T-helper 1 cell treated with Interleukin-12 subunit alpha and Interleukin-12 subunit beta and Interleukin-4 antibody, amounts not matched to agents 30 ng/mL and 1 ng/mL, for 36 hours (primary cell): ENCODE measurements around the gene TSTD1. TPM values are rescaled to one million over a fixed set of nuclear protein-coding genes. Genes with fewer than 3 reads are reported as not detected.
"Not testable (repeated sequence)": the region's sequence is repeated elsewhere in the genome, so short reads cannot be mapped to it uniquely, and the experiment has no call there.

ENCODE experiments used
- intact Hi-C: fragments of 100-400 bp; cut with micrococcal nuclease; formaldehyde crosslinking; loops from one replicate; pipeline ENCODE4 v1.15.1; 2024
- total RNA-seq: library from RNA; stranded (reverse); gene quantifications from 2 replicates; pipeline ENCODE4 v1.2.3, GENCODE V29; 2022

The TSTD1 gene
- total RNA-seq, 1 donor from 2014 or later: 40.8 TPM

- intact Hi-C loops: no loop called here
These were observed 782 bp upstream of the TSTD1 start for GRCh38 chr1:161039546-161039945.

GRCh38 chr1:161039154-161039545, 386 bp upstream of the TSTD1 start:
- intact Hi-C loops: no loop called here

- intact Hi-C loops: loop anchor here (1.0 kb wide), 1 partner anchor 8 kb away; no protein-coding TSS in a partner anchor
These were observed 872 bp downstream of the TSTD1 start for GRCh38 chr1:161037661-161038522.

GRCh38 chr1:161033751-161034150, 5.0 kb downstream of the TSTD1 start:
- intact Hi-C loops: no loop called here

GRCh38 chr1:161032409-161032808, 6.4 kb downstream of the TSTD1 start:
- intact Hi-C loops: no loop called here

- intact Hi-C loops: no loop called here
These were observed 6.9 kb downstream of the TSTD1 start for GRCh38 chr1:161031874-161032273.

- intact Hi-C loops: not testable (repeated sequence)
These were observed 9.3 kb downstream of the TSTD1 start for GRCh38 chr1:161029466-161029865.

DNA sequence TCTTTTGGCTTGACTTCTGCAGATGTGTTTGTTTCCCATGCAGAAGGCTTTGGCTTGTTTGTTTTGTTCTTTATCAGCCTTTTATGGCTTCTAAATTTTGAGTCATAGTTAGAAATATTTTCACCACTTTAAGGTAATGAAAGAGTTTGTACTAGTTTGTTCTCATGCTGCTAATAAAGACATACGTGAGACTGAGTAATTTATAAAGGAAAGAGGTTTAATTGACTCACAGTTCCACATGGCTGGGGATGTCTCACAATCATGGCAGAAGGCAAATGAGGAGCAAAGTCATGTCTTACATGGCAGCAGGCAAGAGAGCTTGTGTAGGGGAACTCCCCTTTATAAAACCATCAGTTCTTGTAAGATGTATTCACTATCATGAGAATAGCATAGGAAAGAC, 11.8 kb downstream of the TSTD1 start:
- intact Hi-C loops: not testable (repeated sequence)

DNA sequence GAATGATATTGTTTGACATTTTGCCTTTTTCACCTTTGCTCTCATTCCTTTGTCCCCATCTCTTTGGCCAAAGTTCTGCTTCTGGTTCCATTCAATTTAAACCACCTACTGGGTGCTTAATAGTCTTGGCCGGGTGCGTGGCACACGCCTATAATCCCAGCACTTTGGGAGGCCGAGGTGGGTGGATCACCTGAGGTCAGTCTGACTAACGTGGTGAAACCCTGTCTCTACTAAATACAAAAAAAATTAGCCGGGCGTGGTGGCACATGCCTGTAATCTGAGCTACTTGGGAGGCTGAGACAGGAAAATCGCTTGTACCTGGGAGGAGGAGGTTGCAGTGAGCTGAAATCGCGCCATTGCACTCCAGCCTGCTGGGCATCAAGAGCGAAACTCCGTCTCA, 16.3 kb downstream of the TSTD1 start:
- intact Hi-C loops: not testable (repeated sequence)

- intact Hi-C loops: loop anchor here (1.0 to 2.0 kb wide), 5 partner anchors 9 to 46 kb away; partner anchors contain the start of gene USF1
These were observed 16.8 kb downstream of the TSTD1 start for GRCh38 chr1:161021970-161022353.

GRCh38 chr1:161021165-161021969, 17.4 kb downstream of the TSTD1 start:
- intact Hi-C loops: loop anchor here (1.0 to 2.0 kb wide), 5 partner anchors 8 to 47 kb away; partner anchors contain the start of gene USF1

- intact Hi-C loops: loop anchor here (1.0 to 2.0 kb wide), 5 partner anchors 7 to 48 kb away; partner anchors contain the start of gene USF1
These were observed 18.1 kb downstream of the TSTD1 start, which contains the start of gene F11R for GRCh38 chr1:161020509-161021164. F11R (minus strand) TSS chr1:161021152; CDS start chr1:161021073, 79 bp downstream.

- intact Hi-C loops: loop anchor here (2.0 kb wide), 1 partner anchor 23 kb away; no protein-coding TSS in a partner anchor
These were observed 18.8 kb downstream of the TSTD1 start for GRCh38 chr1:161019751-161020495.

- intact Hi-C loops: not testable (repeated sequence)
These were observed 19.6 kb downstream of the TSTD1 start for GRCh38 chr1:161019111-161019660.

GRCh38 chr1:161018631-161018930, 20.2 kb downstream of the TSTD1 start:
- intact Hi-C loops: no loop called here

DNA sequence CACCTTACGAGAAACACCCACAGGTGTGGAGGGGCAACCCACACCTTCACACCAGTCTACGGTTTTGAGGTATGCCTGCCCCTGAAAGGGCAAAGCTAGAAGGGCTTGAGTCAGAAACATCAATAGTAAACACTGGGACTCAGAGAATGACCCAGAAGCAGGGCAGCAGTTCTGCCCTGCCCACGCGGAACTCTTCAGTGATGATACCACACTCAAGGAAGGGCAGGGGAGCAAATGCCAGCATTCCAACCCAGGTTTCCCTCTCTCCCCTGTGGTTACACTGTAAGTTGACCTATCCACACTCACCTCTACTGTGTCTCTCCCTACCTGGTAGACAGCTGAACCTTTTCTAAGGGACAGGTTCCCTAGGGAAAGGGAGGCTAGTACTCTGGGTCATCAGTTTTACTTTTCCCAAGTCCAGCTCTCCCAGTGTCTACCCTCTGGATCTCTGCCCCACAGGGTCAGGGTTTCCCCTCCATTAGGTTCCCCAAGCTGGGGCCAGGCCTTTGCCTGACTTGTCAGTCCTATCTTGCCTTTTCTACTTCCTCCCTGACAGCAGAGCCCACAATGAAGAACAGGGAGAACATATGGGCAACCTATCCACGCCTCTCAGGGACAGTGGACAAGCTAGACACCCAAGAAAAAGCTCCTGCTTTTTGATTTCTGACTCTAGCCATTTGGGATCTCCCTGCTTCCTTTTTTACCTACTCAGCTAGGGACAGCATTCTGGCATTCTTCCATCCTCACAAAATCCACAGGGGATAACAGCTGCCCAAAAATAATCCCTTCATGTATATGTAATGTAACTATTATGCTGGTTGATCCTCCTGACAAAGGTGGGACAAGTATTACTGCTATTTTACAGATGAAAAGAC, 20.8 kb downstream of the TSTD1 start:
- intact Hi-C loops: no loop called here

DNA sequence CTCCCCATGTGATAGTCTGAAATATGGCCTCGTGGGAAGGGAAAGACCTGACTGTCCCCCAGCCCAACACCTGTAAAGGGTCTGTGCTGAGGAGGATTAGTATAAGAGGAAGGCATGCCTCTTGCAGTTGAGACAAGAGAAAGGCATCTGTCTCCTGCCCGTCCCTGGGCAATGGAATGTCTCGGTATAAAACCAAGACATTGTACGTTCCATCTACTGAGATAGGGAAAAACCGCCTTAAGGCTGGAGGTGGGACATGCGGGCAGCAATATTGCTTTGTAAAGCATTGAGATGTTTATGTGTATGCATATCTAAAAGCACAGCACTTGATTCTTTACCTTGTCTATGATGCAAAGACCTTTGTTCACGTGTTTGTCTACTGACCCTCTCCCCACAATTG, 21.6 kb downstream of the TSTD1 start:
- intact Hi-C loops: not testable (repeated sequence)

GRCh38 chr1:161016683-161017082, 22.1 kb downstream of the TSTD1 start:
- intact Hi-C loops: not testable (repeated sequence)

DNA sequence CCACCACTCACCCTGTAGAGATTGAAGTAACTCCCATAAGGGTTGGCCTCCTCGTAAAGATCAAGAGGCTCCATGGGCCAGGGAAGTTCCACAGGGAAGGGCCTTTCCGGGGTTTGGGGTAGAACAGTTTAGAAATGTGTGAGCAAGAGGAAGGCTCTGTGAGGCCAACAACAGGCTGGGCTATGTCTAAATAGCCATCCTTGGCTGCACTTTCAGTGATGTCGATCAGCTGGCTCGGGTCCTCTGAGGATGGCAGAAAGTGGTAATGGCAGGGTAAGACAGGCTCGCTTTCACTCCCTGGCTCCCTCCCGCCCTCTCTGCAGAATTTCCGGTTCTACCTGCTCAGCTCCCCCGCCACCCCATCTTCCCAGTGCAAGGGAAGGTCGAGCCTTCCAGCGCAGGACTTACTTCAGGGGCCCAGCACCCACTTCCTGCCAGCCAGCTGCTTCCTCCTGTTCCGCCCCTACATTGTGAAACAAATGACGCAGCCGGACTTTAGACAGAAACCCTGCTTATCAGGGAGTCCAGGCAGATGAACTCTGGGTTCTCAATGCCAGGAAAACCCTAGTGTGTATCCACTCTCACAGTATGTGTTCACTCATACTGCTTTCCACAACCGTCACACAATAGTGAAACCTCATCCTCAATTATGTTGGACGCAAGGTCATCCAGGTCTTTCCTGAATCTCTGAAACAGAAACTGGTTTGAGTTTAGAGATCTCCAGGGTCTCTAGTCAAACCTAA, 25.1 kb downstream of the TSTD1 start:
- intact Hi-C loops: loop anchor here (1.0 kb wide), 1 partner anchor 8 kb away; the partner anchor contains the start of gene F11R
